GM18870 (cell line): ENCODE results near the gene WDFY2.

Source experiments
- ATAC-seq: cut with Tn5 transposase; IDR thresholded peaks from one replicate; pipeline ENCODE4 v1.9.1; 2021; ENCODE audit warnings: moderate library complexity; ENCODE audit not compliant: unreplicated experiment

The WDFY2 gene

GRCh38 chr13:51808811-51809210, 224.5 kb downstream of the WDFY2 start:
- ATAC-seq = no peak

- no peak for ATAC-seq
Measured at GRCh38 chr13:51811046-51811445, 226.8 kb downstream of the WDFY2 start.

- ATAC-seq = no peak
Measured at GRCh38 chr13:51811920-51812451, 227.7 kb downstream of the WDFY2 start.

- ATAC-seq = no peak
Measured at GRCh38 chr13:51814071-51814470, 229.8 kb downstream of the WDFY2 start.

- peak; percentile 65 for ATAC-seq
Measured at GRCh38 chr13:51814825-51815650, 230.8 kb downstream of the WDFY2 start.

GRCh38 chr13:51815848-51816247, 231.6 kb downstream of the WDFY2 start:
- no peak for ATAC-seq

GRCh38 chr13:51816604-51817249, 232.5 kb downstream of the WDFY2 start:
- ATAC-seq = no peak
